H9 (cell line): ENCODE measurements around the gene C9orf72. TPM values are rescaled to one million over a fixed set of nuclear protein-coding genes. Genes with fewer than 3 reads are reported as not detected.
"Not testable (repeated sequence)": the region's sequence is repeated elsewhere in the genome, so short reads cannot be mapped to it uniquely, and the experiment has no call there.

Source experiments
- DNase-seq: peaks from one replicate; pipeline ENCODE4 v3.0.0-alpha.2; 2017
- H2AFZ ChIP-seq: one replicate; pipeline ENCODE4 v1.6.1; 2013; ENCODE audit warnings: mild to moderate bottlenecking, low read length, control low read depth, moderate library complexity
- H2AK5ac ChIP-seq: 2 replicates; pipeline ENCODE4 v1.6.1; 2013; ENCODE audit warnings: low read length, control low read depth, mixed read lengths; ENCODE audit not compliant: insufficient read length
- H2BK120ac ChIP-seq: one replicate; pipeline ENCODE4 v1.6.1; 2013; ENCODE audit warnings: low read depth, mild to moderate bottlenecking, low read length, control low read depth, inconsistent platforms; ENCODE audit not compliant: poor library complexity, severe bottlenecking
- H2BK12ac ChIP-seq: 2 replicates; pipeline ENCODE4 v1.6.1; 2013; ENCODE audit warnings: low read length, control low read depth, mixed read lengths, low read depth; ENCODE audit not compliant: insufficient read length
- H2BK15ac ChIP-seq: 2 replicates; pipeline ENCODE4 v1.6.1; 2013; ENCODE audit warnings: low read depth, low read length, control low read depth
- H2BK20ac ChIP-seq: one replicate; pipeline ENCODE4 v1.6.1; 2013; ENCODE audit warnings: low read depth, mild to moderate bottlenecking, low read length, control low read depth, inconsistent platforms; ENCODE audit not compliant: poor library complexity, severe bottlenecking
- H2BK5ac ChIP-seq: 2 replicates; pipeline ENCODE4 v1.6.1; 2013; ENCODE audit warnings: low read length, control low read depth, mixed read lengths; ENCODE audit not compliant: insufficient read length
- H3K14ac ChIP-seq: 2 replicates; pipeline ENCODE4 v1.6.1; 2013; ENCODE audit warnings: low read length, control low read depth; ENCODE audit not compliant: insufficient read depth
- H3K18ac ChIP-seq: 2 replicates; pipeline ENCODE4 v1.6.1; 2013; ENCODE audit warnings: low read depth, mild to moderate bottlenecking, mixed read lengths, low read length, control low read depth; ENCODE audit not compliant: insufficient read length
- H3K23ac ChIP-seq: 2 replicates; pipeline ENCODE4 v1.6.1; 2013; ENCODE audit warnings: low read length, control low read depth, mixed read lengths, low read depth; ENCODE audit not compliant: insufficient read length
- H3K23me2 ChIP-seq: 2 replicates; pipeline ENCODE4 v1.6.1; 2013; ENCODE audit warnings: low read depth, mild to moderate bottlenecking, mixed read lengths, low read length, control low read depth; ENCODE audit not compliant: insufficient read length, poor library complexity, severe bottlenecking
- H3K27ac ChIP-seq: 2 replicates; pipeline ENCODE4 v1.5.1; 2013; ENCODE audit warnings: low read length, control low read depth, mixed read lengths, low read depth; ENCODE audit not compliant: insufficient read length
- H3K27me3 ChIP-seq: 2 replicates; pipeline ENCODE4 v1.6.1; 2013; ENCODE audit warnings: low read length, control low read depth, inconsistent platforms; ENCODE audit not compliant: insufficient read depth
- H3K4ac ChIP-seq: 2 replicates; pipeline ENCODE4 v1.6.1; 2013; ENCODE audit warnings: low read depth, mild to moderate bottlenecking, control low read depth, inconsistent platforms, low read length, moderate library complexity
- H3K4me1 ChIP-seq: 2 replicates; pipeline ENCODE4 v1.6.1; 2013; ENCODE audit warnings: low read length, control low read depth, inconsistent platforms; ENCODE audit not compliant: insufficient read depth
- H3K4me2 ChIP-seq: 2 replicates; pipeline ENCODE4 v1.6.1; 2013; ENCODE audit warnings: low read length, control low read depth, mixed read lengths; ENCODE audit not compliant: insufficient read length, insufficient read depth
- H3K56ac ChIP-seq: 2 replicates; pipeline ENCODE4 v1.6.1; 2013; ENCODE audit warnings: low read depth, mild to moderate bottlenecking, mixed read lengths, low read length, control low read depth; ENCODE audit not compliant: insufficient read length
- H3K79me1 ChIP-seq: 2 replicates; pipeline ENCODE4 v1.6.1; 2013; ENCODE audit warnings: low read depth, mild to moderate bottlenecking, moderate library complexity, low read length, control low read depth, inconsistent platforms; ENCODE audit not compliant: insufficient read depth, poor library complexity, severe bottlenecking
- H3K79me2 ChIP-seq: 2 replicates; pipeline ENCODE4 v1.6.1; 2013; ENCODE audit warnings: low read length, control low read depth, inconsistent platforms; ENCODE audit not compliant: insufficient read depth
- H3K9ac ChIP-seq: 2 replicates; pipeline ENCODE4 v1.6.1; 2013; ENCODE audit warnings: low read length, control low read depth, mixed read lengths; ENCODE audit not compliant: insufficient read length; ENCODE audit errors: extremely low read depth
- H3K9me3 ChIP-seq: one replicate; pipeline ENCODE4 v1.6.1; 2013; ENCODE audit warnings: low read depth, low read length, inconsistent platforms; ENCODE audit not compliant: control insufficient read depth
- H3T11ph ChIP-seq: one replicate; pipeline ENCODE4 v1.6.1; 2013; ENCODE audit warnings: mild to moderate bottlenecking, low read length, control low read depth, inconsistent platforms
- H4K20me1 ChIP-seq: one replicate; pipeline ENCODE4 v1.6.1; 2013; ENCODE audit not compliant: control insufficient read depth, insufficient read length, insufficient read depth
- H4K5ac ChIP-seq: 2 replicates; pipeline ENCODE4 v1.6.1; 2013; ENCODE audit warnings: low read depth, mild to moderate bottlenecking, mixed read lengths, low read length, control low read depth; ENCODE audit not compliant: insufficient read length
- H4K8ac ChIP-seq: replicated peaks from 2 replicates; pipeline ENCODE4 v1.6.1; 2013; ENCODE audit warnings: low read length, control low read depth, mixed read lengths, low read depth; ENCODE audit not compliant: insufficient read length
- H4K91ac ChIP-seq: 2 replicates; pipeline ENCODE4 v1.6.1; 2013; ENCODE audit warnings: low read depth, mild to moderate bottlenecking, moderate library complexity, mixed read lengths, low read length, control low read depth; ENCODE audit not compliant: insufficient read length
- H3K27ac Mint-ChIP-seq, 3 experiments: 2 replicates in 2 of 3; 3 replicates in 1 of 3; pipeline ENCODE4 v1.8.0; 2020 to 2021; ENCODE audit warnings: mixed read lengths in 3 of 3, mild to moderate bottlenecking in 1 of 3, moderate library complexity in 1 of 3
- H3K27me3 Mint-ChIP-seq: 2 replicates; pipeline ENCODE4 v1.8.0; 2021; ENCODE audit warnings: low read depth, mild to moderate bottlenecking, moderate library complexity, mixed read lengths
- H3K36me3 Mint-ChIP-seq, 3 experiments: 2 replicates in 2 of 3; 3 replicates in 1 of 3; pipeline ENCODE4 v1.8.0; 2020 to 2021; ENCODE audit warnings: low read depth in 3 of 3, mixed read lengths in 3 of 3; ENCODE audit not compliant: insufficient read depth in 1 of 3
- H3K4me1 Mint-ChIP-seq, 2 experiments: 2 replicates each; pipeline ENCODE4 v1.8.0; 2020; ENCODE audit warnings: mixed read lengths in 2 of 2
- H3K4me3 Mint-ChIP-seq, 2 experiments: 2 replicates in 1 of 2; 3 replicates in 1 of 2; pipeline ENCODE4 v1.8.0; 2020 to 2021; ENCODE audit warnings: mild to moderate bottlenecking in 2 of 2, mixed read lengths in 2 of 2, moderate library complexity in 1 of 2
- H3K9me3 Mint-ChIP-seq, 2 experiments: 2 replicates in 1 of 2; 3 replicates in 1 of 2; pipeline ENCODE4 v1.8.0; 2020; ENCODE audit warnings: mild to moderate bottlenecking in 2 of 2, mixed read lengths in 2 of 2, moderate library complexity in 1 of 2
- WGBS: extraction: QIAGEN DNeasy Blood & Tissue Kit; methylation state at CpG from one replicate; pipeline ENCODE4 v1.1.7; 2013; ENCODE audit warnings: missing lambda C conversion rate, low lambda C conversion rate, mixed read lengths; ENCODE audit not compliant: insufficient read length; ENCODE audit errors: extremely low coverage; 5-methylcytosine and 5-hydroxymethylcytosine counted together
- total RNA-seq: library from RNA; stranded (reverse); gene quantifications from 2 replicates; pipeline ENCODE4 v1.2.1, GENCODE V29; 2021
- TF ChIP-seq, protein P1 (sequence below): fragments of 200-600 bp; sonication (generic); conservative IDR thresholded peaks from 3 replicates; pipeline ENCODE4 v1.8.0; 2021; ENCODE audit warnings: antibody characterized with exemption, mild to moderate bottlenecking

Gene C9orf72
- total RNA-seq, 1 experiment from 2014 or later, result 17.0 TPM

DNA sequence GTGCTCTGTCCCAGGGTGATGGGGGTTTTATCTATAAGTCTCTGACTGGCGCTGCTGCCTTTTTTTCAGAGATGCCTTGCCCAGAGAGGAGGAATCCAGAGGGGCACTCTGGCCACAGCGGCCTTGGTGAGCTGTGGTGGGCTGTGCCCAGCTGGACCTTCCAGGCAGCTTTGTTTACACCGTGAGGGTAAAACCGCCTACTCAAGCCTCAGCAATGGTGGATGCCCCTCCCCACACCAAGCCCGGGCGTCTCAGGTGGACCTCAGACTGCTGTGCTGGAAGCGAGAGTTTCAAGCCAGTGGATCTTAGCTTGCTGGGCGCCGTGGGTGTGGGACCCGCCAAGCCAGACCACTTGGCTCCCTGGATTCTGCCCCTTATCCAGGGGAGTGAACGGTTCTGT, 41.3 kb upstream of the C9orf72 start:
- no peak overlapping the region for H4K5ac ChIP-seq
- no peak overlapping the region for H4K91ac ChIP-seq
- H2BK15ac ChIP-seq, result no peak overlapping the region
- no peak overlapping the region for H3K9ac ChIP-seq
- H3K18ac ChIP-seq, result no peak overlapping the region
- H2AK5ac ChIP-seq, result no peak overlapping the region
- no peak overlapping the region for H3K27ac ChIP-seq
- H3T11ph ChIP-seq, result no peak overlapping the region
- H3K9me3 ChIP-seq, result no peaks in the 10 kb centered on the region
- no peaks in the 10 kb centered on the region for H3K23me2 ChIP-seq
- no peaks in the 10 kb centered on the region for H3K4me1 ChIP-seq
- TF ChIP-seq, protein P1, sequence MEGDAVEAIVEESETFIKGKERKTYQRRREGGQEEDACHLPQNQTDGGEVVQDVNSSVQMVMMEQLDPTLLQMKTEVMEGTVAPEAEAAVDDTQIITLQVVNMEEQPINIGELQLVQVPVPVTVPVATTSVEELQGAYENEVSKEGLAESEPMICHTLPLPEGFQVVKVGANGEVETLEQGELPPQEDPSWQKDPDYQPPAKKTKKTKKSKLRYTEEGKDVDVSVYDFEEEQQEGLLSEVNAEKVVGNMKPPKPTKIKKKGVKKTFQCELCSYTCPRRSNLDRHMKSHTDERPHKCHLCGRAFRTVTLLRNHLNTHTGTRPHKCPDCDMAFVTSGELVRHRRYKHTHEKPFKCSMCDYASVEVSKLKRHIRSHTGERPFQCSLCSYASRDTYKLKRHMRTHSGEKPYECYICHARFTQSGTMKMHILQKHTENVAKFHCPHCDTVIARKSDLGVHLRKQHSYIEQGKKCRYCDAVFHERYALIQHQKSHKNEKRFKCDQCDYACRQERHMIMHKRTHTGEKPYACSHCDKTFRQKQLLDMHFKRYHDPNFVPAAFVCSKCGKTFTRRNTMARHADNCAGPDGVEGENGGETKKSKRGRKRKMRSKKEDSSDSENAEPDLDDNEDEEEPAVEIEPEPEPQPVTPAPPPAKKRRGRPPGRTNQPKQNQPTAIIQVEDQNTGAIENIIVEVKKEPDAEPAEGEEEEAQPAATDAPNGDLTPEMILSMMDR, result no peak
- no peaks in the 10 kb centered on the region for H3K79me2 ChIP-seq
- H3K27me3 Mint-ChIP-seq, result peaks cover 6% of the 10 kb centered on the region
- no peaks in the 10 kb centered on the region for H3K79me1 ChIP-seq
- no peaks in the 10 kb centered on the region for H3K4me1 Mint-ChIP-seq
- no peak overlapping the region for H3K4me2 ChIP-seq
- H2AFZ ChIP-seq, result no peak overlapping the region
- no peak overlapping the region for H2BK5ac ChIP-seq
- no peak overlapping the region for H4K8ac ChIP-seq
- no peaks in the 10 kb centered on the region for H3K9me3 Mint-ChIP-seq
- no peak overlapping the region for H3K4me3 Mint-ChIP-seq
- H3K4ac ChIP-seq, result no peak overlapping the region
- no peak for DNase-seq
- H4K20me1 ChIP-seq, result no peaks in the 10 kb centered on the region
- no peak overlapping the region for H2BK120ac ChIP-seq
- H3K27me3 ChIP-seq, result no peaks in the 10 kb centered on the region
- H3K56ac ChIP-seq, result no peak overlapping the region
- no CpG with 5 or more reads among the region's 11 CpGs for WGBS
- H3K36me3 Mint-ChIP-seq, result no peaks in the 10 kb centered on the region
- no peak overlapping the region for H3K23ac ChIP-seq
- H2BK12ac ChIP-seq, result no peak overlapping the region
- no peak overlapping the region for H3K27ac Mint-ChIP-seq
- H3K14ac ChIP-seq, result no peak overlapping the region
- H2BK20ac ChIP-seq, result no peak overlapping the region

DNA sequence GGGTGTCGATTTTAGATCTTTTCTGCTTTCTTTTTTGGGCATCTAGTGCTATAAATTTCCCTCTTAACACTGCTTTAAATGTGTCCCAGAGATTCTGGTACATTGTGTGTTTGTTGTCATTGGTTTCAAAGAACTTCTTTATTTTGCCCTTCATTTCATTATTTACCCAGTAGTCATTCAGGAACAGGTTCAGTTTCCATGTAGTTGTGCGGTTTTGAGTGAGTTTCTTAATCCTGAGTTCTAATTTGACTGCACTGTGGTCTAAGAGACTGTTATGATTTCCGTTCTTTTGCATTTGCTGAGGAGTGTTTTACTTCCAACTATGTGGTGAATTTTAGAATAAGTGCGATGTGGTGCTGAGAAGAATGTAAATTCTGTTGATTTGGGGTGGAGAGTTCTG, 38.8 kb upstream of the C9orf72 start:
- H3K4ac ChIP-seq, H3K9me3 Mint-ChIP-seq, H2AK5ac ChIP-seq, H4K20me1 ChIP-seq, H4K8ac ChIP-seq, H3K79me2 ChIP-seq, H4K91ac ChIP-seq, H4K5ac ChIP-seq, H3K27ac Mint-ChIP-seq, H3K27me3 Mint-ChIP-seq, H3K18ac ChIP-seq, H3K23me2 ChIP-seq, H2BK12ac ChIP-seq, DNase-seq, H2BK120ac ChIP-seq, H2AFZ ChIP-seq, H3K14ac ChIP-seq, H2BK15ac ChIP-seq, H3K27me3 ChIP-seq, H3K27ac ChIP-seq, H3K4me1 Mint-ChIP-seq, H3K23ac ChIP-seq, H3K79me1 ChIP-seq, H3K4me1 ChIP-seq, H3K9me3 ChIP-seq, H3K9ac ChIP-seq, H2BK20ac ChIP-seq, H3K4me2 ChIP-seq, H3K4me3 Mint-ChIP-seq, H3K56ac ChIP-seq, H2BK5ac ChIP-seq, H3K36me3 Mint-ChIP-seq, H3T11ph ChIP-seq: not testable (repeated sequence)
- WGBS, result no CpG with 5 or more reads among the region's 4 CpGs
